HL-60 (cell line): ENCODE measurements around the gene RAB21.

Experiments
- CTCF ChIP-seq: IDR thresholded peaks from one replicate; pipeline ENCODE4 v1.5.1; 2011; ENCODE audit warnings: low read length, control low read depth, inconsistent platforms; ENCODE audit not compliant: insufficient read depth
- POLR2AphosphoS5 ChIP-seq: IDR thresholded peaks from 2 replicates; pipeline ENCODE4 v1.6.1; 2012; ENCODE audit warnings: low read depth
- SPI1 ChIP-seq: IDR thresholded peaks from 2 replicates; pipeline ENCODE4 v1.6.1; 2012; ENCODE audit warnings: low read depth, mild to moderate bottlenecking, borderline replicate concordance

GRCh38 chr12:71760471-71760870 is 5.8 kb downstream of the RAB21 start:
- TF ChIP-seq SPI1 (peak; percentile 88), CTCF (no peak), POLR2AphosphoS5 (no peak)
